Activated naive CD4-positive, alpha-beta T cell (primary cell): ENCODE data around the gene MTG1.
"Not testable (repeated sequence)": the region's sequence is repeated elsewhere in the genome, so short reads cannot be mapped to it uniquely, and the experiment has no call there.

Experiments used
- DNase-seq, 4 experiments: peaks; one replicate each; lab custom pipeline; 2025; lab: John Stamatoyannopoulos, UW

MTG1 gene

GRCh38 chr10:133400624-133401424, 6.9 kb downstream of the MTG1 start:
- DNase-seq, result no peak

- DNase-seq, result no peak
These were observed 7.5 kb downstream of the MTG1 start for GRCh38 chr10:133401500-133401899.

DNA sequence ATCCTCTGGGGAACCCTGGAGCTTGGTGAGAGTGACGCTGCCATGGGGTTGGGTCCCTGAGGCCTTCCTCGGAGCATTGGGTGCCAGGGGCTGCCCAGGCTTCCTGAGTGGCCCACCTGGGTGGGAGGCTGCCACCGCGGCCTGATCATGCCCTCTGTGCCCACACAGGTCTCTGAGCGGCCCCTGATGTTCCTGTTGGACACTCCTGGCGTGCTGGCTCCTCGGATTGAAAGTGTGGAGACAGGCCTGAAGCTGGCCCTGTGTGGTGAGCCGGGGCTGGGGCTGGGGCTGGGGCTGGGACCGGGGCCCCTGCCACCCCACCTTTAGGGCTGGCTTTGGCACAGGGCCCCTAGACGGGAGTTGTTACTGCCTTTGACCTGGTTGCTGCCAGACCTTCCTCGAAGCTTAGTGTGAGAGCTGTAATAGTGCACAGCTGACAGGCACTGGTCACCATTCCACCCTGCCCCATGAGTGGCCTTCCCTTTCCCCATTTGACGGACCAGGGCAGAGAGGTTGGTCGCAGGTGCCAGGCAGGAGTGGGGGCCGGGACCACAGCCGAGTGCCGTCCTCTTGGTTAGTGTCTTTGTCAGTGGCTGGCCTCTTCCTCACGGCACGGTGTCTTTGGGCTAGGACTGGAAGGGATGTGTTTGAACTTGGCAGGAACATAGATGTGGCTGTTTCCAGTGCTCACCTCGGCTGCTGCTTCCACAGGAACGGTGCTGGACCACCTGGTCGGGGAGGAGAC, 8.2 kb downstream of the MTG1 start:
- DNase-seq, result no peak

DNA sequence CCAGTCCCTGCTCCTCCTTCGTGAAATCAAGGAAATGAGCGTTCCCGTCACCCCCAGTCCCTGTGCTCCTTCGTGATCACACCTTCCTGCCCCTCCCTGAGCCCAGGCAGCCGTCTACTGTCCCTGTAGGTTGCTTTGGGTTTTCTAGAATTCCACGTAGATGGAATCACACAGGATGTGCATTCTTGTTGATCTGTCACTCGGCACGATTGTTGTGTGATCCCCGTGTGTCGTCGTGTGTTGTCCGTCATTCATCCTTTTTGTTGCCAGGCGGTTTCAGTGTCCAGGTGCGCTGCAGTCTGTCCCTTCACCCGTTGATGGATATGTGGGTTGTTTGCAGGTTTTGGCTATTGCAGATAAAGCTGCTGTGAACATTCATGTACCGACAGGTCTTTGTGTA, 9.4 kb downstream of the MTG1 start:
- DNase-seq, result no peak

- DNase-seq, result no peak
These were observed 9.8 kb downstream of the MTG1 start for GRCh38 chr10:133403784-133404183.

- DNase-seq, result no peak
These were observed 11.3 kb downstream of the MTG1 start for GRCh38 chr10:133405272-133405671.

DNA sequence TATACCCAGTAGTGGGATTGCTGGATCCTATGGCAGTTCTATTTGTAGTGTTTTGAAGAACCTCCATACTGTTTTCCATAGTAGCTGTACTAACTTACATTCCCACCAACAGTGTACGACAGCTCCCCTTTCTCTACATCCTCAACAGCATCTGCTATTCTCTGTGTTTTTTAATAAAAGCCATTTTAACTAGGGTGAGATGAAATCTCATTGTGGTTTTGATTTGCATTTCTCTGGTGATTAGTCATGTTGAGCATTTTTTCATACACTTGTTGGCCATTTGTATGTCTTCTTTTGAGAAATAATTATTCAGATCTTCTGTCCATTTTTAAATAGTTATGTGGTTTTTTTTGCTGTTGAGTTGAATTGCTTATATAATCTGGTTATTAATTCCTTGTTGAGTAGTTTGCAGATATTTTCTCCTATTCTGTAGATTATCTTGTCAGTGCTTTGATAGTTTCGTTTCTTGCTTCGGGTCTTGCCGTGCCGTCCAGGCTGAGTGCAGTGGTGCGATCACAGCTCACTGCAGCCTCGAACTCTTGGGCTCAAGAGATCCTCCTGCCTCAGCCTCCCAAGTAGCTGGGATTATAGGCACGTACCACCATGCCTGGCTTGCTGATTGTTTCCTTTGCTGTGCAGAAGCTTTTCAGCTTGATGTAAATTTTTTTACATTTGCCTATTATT, 12.0 kb downstream of the MTG1 start:
- DNase-seq, result no peak

DNA sequence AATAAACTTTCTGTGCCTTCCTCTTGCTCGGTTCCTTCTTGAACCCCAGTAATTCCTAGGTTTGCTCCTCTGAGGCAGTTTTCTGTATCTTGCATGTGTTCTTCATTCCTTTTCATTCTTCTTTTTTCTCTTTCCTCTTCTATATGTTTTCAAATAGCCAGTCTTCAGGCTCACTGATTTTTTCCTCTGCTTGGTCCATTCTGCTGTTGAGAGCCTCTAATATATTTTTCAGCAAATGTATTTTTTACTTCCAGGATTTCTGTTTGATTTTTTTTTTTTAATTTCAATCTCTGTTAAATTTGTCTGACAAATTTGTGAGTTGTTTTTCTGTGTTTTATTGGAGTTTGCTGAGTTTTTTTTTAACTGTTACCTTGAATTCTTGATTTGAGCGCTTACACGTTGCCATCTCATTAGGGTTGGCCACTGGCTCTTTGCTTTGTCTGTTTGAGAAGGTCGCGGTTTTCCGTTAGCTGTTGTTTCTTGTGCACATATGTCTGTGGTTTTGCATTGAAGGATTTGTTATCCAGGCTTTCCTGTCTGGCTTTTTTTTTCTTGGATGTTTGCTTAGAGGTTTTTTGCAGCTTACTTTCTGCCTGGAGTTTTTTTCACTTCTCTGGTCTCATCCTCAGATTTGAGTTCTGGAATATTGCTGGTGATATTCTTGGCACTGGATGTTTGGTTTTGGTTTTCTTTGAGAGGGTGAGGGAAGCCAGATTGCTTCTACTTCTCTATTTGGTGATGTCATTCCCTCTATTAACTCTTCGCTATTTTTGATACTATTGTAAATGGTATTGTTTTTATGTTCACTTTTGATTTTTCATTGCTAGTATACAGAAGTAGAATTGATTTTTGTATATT, 17.8 kb downstream of the MTG1 start:
- no peak for DNase-seq

DNA sequence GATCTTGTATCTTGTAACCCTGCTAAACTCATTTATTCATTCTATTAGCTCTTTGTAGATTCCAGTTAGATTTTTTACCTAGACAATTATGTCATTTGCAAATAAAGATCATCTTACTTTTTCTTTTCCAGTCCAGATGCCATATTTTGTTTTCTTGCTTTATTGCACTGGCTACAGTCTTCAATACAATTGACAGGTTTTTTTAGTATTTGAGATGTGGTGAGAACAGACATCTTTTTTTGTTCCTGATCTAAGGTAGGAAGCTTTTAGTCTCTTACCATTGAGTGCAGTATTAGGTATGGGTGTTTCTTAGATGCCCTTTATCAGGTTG, 18.4 kb downstream of the MTG1 start:
- no peak for DNase-seq

GRCh38 chr10:133414401-133414800, 20.4 kb downstream of the MTG1 start:
- DNase-seq, result not testable (repeated sequence)

DNA sequence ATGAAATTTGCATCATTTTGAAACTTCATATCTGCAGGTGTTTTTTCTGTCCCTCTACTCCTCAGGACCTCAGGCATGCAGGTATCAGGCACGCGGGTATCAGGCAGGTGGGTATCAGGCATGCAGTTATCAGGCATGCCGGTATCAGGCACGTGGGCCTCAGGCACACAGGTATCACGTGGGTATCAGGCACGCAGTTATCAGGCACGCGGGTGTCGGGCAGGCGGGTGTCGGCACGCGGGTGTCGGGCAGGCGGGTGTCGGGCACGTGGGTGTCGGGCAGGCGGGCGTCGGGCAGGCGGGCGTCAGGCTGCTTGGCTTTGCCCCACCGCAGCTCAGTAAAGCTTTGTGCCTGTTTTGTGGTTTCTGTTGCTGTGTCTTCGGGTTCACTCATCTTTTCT, 21.8 kb downstream of the MTG1 start:
- DNase-seq, result no peak

GRCh38 chr10:133418289-133418993, 24.5 kb downstream of the MTG1 start:
- no peak for DNase-seq

- no peak for DNase-seq
These were observed 25.4 kb downstream of the MTG1 start for GRCh38 chr10:133419211-133419950.

DNA sequence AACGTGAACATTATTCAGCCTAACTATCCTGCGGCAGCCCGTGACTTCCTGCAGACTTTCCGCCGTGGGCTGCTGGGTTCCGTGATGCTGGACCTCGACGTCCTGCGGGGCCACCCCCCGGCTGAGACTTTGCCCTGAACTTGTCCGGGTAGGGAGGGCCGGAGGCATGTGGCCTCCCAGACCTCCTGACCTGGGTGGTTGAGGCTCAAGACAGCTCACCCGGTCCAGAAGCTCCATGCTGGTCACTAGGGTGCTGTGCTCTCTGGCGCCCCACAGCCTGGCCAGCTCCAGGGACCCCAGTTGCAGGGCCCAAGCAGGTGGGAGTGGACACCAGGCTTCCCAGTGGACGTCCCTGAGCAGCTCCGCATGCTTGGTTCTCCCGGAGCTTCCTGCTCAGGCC, 26.1 kb downstream of the MTG1 start:
- DNase-seq, result no peak

- no peak for DNase-seq
These were observed 26.6 kb downstream of the MTG1 start for GRCh38 chr10:133420579-133420978.

- no peak for DNase-seq
These were observed 27.6 kb downstream of the MTG1 start for GRCh38 chr10:133421336-133422222.

- DNase-seq, result no peak
These were observed 28.4 kb downstream of the MTG1 start for GRCh38 chr10:133422223-133422806.

DNA sequence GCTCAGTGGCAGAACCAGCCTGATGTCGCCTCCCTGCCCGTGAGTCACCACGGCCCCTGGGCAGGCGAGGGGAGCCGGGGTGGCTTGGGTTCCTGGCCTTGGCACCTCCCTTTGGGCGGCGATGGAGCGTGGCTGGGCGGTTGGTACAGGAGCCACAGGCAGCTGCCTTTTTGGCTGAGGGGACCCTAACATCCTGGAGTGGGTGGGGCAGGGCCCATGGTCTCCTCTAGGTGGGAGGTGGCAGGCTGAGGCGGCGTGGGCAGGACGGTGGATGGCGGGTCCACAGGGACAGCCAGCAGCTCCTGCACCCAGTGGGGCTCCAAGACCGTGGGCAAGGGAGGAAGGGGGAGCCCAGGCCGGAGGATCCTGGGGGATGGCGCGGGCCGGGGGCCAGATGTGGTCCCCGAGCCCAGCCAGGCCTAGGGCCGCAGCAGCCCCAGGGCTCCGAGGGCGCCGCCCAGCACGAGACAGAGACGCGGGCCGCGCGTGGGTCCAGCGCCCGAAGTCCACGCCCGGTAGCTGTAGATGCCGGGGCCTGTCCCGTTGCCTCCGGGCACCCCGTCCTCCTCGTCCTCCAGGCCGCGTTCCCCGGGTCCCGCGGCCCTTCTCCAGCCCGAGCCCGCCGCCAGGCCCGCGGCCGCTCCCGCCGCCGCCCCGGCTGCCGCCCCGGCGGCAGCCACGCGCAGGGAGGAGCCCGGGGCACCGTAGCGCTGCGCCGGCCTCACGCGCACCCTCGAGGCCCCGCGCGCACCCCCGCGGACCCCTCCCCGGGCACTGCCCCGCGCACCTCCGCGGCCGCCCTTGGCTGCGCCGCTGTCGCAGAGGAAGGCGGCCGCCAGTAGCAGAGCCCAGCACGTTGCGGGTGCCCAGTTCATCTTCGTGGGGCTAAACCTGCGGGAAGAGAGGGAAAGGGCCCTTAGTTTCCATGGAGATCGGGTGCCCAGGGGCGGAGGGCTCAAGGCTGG, 29.1 kb downstream of the MTG1 start:
- no peak for DNase-seq
